Activated CD4-positive, alpha-beta memory T cell treated with anti-CD3 and anti-CD28 coated beads for 36 hours (primary cell): Measurements from ENCODE around the gene THY1. TPM values are rescaled to one million over a fixed set of nuclear protein-coding genes. Genes with fewer than 3 reads are reported as not detected.

ENCODE experiments used
- CTCF ChIA-PET: fragments of 350-600 bp; sonication (Branson Sonifier 250); formaldehyde crosslinking; loops from one replicate; lab custom pipeline; 2021; ENCODE audit warnings: antibody characterized with exemption, inconsistent platforms; lab: Charles Lee
- POLR2A ChIA-PET: fragments of 350-600 bp; sonication (Branson Sonifier 250); formaldehyde crosslinking; loops from one replicate; lab custom pipeline; 2021; ENCODE audit warnings: antibody characterized with exemption; lab: Charles Lee
- DNase-seq: peaks from one replicate; pipeline ENCODE4 v3.0.0-alpha.2; 2020
- H3K27ac Mint-ChIP-seq: one replicate; pipeline ENCODE4 v1.8.0; 2021; ENCODE audit warnings: mixed read lengths
- H3K27me3 Mint-ChIP-seq: one replicate; pipeline ENCODE4 v1.8.0; 2021; ENCODE audit warnings: mixed read lengths
- H3K36me3 Mint-ChIP-seq: one replicate; pipeline ENCODE4 v1.8.0; 2021; ENCODE audit warnings: mixed read lengths
- H3K4me1 Mint-ChIP-seq: one replicate; pipeline ENCODE4 v1.8.0; 2021; ENCODE audit warnings: low read depth, mixed read lengths
- H3K4me3 Mint-ChIP-seq: one replicate; pipeline ENCODE4 v1.8.0; 2021; ENCODE audit warnings: mild to moderate bottlenecking, mixed read lengths
- H3K9me3 Mint-ChIP-seq: one replicate; pipeline ENCODE4 v1.8.0; 2021; ENCODE audit warnings: mixed read lengths
- intact Hi-C: fragments of 100-400 bp; cut with micrococcal nuclease; formaldehyde crosslinking; loops from one replicate; pipeline ENCODE4 v1.15.1; 2023
- total RNA-seq, 2 experiments: library from RNA; stranded (reverse); gene quantifications; one replicate each; pipeline ENCODE4 v1.2.3, GENCODE V29; 2021

THY1 gene
- total RNA-seq, 2 experiments from 2014 or later: 5.4 to 6.9 TPM

DNA sequence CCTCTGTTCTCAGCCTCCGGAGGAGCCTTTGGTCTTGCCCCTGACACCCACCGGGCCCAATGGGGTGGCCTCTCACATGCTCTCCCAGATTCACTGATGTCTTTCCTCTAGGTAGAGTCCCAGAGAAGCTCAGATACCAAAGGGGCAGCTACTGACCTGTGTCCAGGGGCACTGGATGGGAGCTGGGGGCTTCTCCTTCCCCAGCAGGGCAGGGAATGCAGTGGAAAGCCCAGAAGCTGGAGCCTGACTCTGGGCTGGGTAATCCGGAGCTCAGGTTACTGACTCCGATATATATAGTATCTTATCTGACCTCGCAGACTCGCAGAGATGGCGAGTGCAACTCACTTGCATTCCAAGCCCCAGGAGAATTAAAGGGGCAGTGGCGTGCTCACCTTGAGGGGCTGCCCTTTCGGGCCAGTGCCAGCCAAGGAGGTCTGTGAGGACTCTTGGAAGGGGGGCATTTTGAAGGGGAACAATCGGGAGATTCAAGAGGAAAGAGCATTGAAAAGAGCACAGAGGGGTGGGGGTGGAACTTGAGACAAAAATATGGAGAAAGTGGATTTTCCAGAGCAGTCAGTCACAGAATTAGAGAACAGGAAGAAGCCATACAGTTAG is 44.0 kb downstream of the THY1 start:
- intact Hi-C loops: no loop called here

DNA sequence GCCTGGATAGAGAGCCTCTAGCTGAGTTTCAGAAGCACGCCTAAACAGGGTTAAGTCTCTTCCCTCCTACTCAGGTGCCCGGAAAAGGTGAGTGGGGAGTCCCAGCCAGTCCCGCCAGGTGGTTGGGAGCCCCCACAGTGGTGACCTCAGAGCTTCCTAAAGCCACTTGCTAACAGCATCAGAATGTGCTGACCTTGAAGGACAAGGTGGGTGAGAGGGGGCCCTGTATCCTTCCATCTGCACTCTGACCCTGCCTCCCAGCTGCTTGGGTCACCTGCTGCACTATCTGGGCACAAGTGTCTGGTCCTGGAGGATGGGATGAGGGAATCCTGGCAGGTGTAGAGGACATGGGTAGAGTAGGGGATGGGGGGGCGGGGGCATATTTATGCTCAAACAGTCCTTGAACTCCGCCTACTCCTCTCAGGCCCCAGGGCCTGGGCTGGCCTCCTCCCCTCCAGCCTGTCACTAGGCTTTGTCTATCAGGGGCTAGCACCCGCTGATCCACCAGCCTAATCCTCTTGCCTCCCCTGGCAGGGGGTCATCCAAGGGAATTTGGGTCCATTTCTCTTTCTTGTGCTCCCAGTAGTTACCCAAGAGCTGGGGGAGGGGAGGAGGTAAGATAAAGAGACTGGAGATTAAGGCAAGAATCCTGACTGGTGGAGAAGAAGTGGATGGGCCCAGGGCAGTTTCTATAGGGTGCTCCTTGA is 44.9 kb downstream of the THY1 start:
- no peak overlapping the region for H3K4me3 Mint-ChIP-seq
- no peaks in the 10 kb centered on the region for H3K9me3 Mint-ChIP-seq
- POLR2A ChIA-PET: no interaction called here

More for the DNA sequence above, 44.0 kb downstream of the THY1 start:
- Mint-ChIP-seq H3K4me3 (no peak overlapping the region), H3K27ac (no peak overlapping the region), H3K36me3 (no peaks in the 10 kb centered on the region), H3K27me3 (no peaks in the 10 kb centered on the region), H3K9me3 (no peaks in the 10 kb centered on the region), H3K4me1 (peaks cover 11% of the 10 kb centered on the region)
- ChIA-PET CTCF (interaction anchor here (1.0 to 12.5 kb wide), 5 partner anchors 17 to 96 kb away, joined by 3 to 237 read pairs (median 4); no protein-coding TSS in a partner anchor), POLR2A (no interaction called here)
- no peak for DNase-seq

DNA sequence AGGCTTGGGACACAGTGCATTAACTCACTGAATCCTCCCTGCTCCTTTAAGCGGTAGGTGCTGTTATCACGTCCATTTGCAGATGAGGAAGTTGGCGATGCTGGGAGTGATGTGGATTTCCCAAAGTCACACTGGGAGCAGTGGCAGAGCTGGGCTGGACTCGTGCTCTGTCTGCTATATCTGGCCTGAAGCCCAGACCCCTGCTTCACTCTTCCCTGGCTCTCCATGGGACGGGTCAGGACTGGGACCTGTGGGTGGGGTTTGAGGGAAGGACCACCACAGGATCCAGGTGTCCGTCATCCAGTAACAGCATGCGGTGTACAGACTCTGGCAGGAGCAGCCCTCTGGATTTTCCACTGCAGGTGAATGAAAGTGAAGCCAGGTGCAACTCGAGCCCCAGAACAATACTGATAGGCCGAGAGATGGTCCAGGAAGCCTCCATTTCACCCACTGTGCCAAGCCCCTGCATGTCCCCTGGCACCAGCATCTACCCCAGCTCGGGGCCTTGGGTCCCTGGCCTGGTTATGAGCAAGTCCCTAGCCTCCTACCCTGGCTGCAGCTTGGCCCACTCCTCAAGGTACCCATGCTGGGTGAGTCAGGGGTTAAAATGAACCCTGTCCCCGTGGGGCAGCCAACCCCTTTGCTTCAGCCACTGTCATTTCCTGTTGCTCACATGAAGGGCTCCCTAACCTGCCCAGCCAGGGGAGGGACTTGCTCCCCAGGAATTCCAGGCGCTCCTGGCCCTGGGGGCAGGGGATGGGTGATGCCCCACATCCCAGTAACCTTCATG is 45.7 kb downstream of the THY1 start:
- Mint-ChIP-seq H3K36me3 (no peaks in the 10 kb centered on the region), H3K9me3 (no peaks in the 10 kb centered on the region), H3K27ac (no peak overlapping the region), H3K4me1 (peaks cover 18% of the 10 kb centered on the region), H3K4me3 (no peak overlapping the region), H3K27me3 (no peaks in the 10 kb centered on the region)
- CTCF ChIA-PET: interaction anchor here (1.1 to 12.5 kb wide), 5 partner anchors 9 to 97 kb away, joined by 3 to 237 read pairs (median 22); no protein-coding TSS in a partner anchor
- POLR2A ChIA-PET: no interaction called here
- DNase-seq: no peak
- intact Hi-C loops: no loop called here

More for the DNA sequence above, 44.9 kb downstream of the THY1 start:
- Mint-ChIP-seq H3K27me3 (no peaks in the 10 kb centered on the region), H3K4me1 (peaks cover 18% of the 10 kb centered on the region), H3K36me3 (no peaks in the 10 kb centered on the region), H3K27ac (no peak overlapping the region)
- DNase-seq: no peak
- CTCF ChIA-PET: interaction anchor here (1.3 to 12.5 kb wide), 5 partner anchors 10 to 97 kb away, joined by 3 to 237 read pairs (median 6); no protein-coding TSS in a partner anchor
- intact Hi-C loops: no loop called here

DNA sequence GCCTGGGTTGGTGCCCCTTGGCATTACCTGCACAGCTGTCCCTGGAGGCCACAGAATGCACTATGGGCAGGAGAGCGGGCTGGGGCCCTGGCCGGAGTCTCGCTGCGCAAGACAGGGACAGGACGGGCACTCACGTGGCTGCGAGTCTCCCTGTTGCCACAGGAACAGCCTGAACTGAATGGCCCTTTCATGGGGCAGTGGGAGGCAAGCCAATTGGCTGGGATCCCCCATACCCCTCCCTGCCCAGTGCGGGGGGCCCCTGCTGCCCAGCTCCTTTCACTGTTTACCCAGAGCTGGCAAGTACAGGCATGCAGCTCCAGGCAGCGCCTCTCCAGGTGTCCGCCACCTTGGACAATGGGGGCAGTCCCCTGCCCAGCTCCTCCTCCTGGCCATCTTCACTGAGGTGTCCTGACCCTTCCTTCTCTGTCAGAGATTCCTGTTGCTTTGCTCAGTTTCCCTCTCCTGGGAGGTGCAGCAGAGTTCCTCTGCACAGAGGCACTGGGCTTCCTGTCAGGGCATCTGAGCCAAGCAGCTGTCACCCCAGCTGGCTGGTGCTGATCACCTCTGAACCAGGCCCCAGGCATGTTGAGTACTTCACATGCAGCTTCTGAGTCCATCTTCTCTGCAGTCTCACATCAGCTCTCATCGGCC is 46.6 kb downstream of the THY1 start:
- Mint-ChIP-seq H3K4me3 (no peak overlapping the region), H3K27me3 (peaks cover under 1% of the 10 kb centered on the region), H3K27ac (no peak overlapping the region), H3K36me3 (no peaks in the 10 kb centered on the region), H3K4me1 (peaks cover 13% of the 10 kb centered on the region), H3K9me3 (no peaks in the 10 kb centered on the region)
- intact Hi-C loops: no loop called here
- no peak for DNase-seq
- ChIA-PET POLR2A (no interaction called here), CTCF (interaction anchor here (0.7 to 12.5 kb wide), 6 partner anchors 8 to 100 kb away, joined by 3 to 237 read pairs (median 14); no protein-coding TSS in a partner anchor)

DNA sequence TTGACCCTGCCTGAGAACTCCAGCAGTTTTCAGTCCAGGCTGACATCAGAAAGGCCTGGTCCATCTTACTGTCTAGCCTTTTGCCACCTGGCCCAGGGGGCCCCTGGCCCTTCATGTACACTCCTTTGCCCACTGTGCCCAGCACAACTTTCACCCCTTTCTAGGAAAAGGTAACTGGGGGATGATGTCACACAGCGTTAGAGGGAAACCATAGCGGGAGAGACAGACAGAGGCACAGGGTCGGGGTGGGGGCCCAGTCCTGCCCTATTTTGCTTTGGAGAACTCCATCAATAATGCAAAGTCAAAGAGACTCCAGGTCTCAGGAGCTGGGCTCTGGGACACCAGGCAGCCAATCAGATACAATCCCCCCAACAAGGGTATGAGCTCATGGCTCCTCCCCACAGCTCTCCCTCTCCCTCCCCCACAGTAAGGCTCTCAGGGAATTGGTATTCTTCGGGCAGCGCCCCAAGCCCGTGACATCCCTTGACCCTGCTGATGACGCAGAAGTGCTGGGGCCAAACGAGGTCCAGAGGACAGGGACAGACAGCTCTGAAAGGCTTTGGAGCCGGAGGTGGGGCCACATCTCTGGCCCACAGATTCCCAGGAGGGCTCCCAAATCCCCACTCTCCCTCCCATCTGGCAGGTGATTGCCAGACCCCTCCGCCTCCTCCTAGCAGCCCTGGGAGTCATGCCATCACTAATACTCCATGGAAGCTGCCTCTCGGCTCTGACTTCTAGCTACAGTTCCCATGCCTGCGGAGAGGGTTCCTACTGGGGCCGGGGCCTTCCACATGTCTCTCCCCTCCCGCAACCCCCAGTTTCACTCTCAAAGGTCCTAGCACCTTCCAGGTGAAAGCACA is 47.4 kb downstream of the THY1 start:
- H3K27ac Mint-ChIP-seq: no peak overlapping the region
- H3K4me1 Mint-ChIP-seq: peaks cover 8% of the 10 kb centered on the region
- no peak overlapping the region for H3K4me3 Mint-ChIP-seq
- ChIA-PET POLR2A (no interaction called here), CTCF (interaction anchor here (1.1 to 12.5 kb wide), 8 partner anchors 7 to 153 kb away, joined by 3 to 237 read pairs (median 28); partner anchors contain the start of gene USP2)
- no peak for DNase-seq
- no peaks in the 10 kb centered on the region for H3K9me3 Mint-ChIP-seq
- peaks cover 1% of the 10 kb centered on the region for H3K27me3 Mint-ChIP-seq
- intact Hi-C loops: no loop called here
- H3K36me3 Mint-ChIP-seq: no peaks in the 10 kb centered on the region

DNA sequence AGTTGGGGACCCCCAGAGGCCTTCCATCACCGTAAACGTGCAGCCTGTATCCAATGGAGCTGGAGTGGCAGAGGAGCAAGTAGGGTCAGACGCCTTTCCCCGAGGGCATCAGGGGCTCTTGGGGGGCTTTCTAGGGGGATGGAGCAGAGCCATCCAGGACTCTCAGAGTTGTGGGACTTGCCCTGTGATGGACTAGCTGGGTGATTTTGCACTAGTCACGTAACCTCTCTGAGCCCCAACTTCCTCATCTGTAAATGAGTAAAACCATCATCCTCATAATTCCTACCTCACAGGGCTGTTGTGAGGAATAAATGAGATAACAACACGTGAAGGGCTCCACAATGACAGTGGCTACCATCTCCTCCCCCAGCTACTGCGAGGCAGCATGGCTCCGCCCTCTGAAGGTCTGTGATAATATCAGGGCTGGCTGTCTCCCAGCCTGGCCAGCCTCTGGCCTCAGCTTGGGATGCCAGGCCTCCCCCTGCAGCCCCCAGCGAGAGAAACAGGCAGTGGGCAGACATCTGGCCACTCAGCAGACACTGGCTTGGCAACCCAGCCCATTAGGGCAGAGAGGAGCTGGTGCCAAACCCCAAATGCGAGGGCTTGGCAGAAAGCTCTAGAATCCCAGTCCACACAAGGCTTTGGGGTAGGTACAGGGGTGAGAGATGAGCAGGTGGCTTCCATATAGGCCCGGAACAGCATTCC is 48.2 kb downstream of the THY1 start:
- intact Hi-C loops: loop anchor here (1.0 kb wide), 1 partner anchor 18 kb away; no protein-coding TSS in a partner anchor
- no peak overlapping the region for H3K4me3 Mint-ChIP-seq
- ChIA-PET POLR2A (interaction anchor here (0.6 to 0.8 kb wide), 2 partner anchors 10 to 328 kb away, joined by 3 read pairs; no protein-coding TSS in a partner anchor), CTCF (interaction anchor here (0.9 to 12.5 kb wide), 14 partner anchors 8 to 154 kb away, joined by 3 to 237 read pairs (median 4); partner anchors contain the start of gene USP2)
- H3K27me3 Mint-ChIP-seq: peaks cover 1% of the 10 kb centered on the region
- no peak for DNase-seq
- H3K36me3 Mint-ChIP-seq: no peaks in the 10 kb centered on the region
- H3K9me3 Mint-ChIP-seq: no peaks in the 10 kb centered on the region
- H3K27ac Mint-ChIP-seq: no peak overlapping the region
- peaks cover 8% of the 10 kb centered on the region for H3K4me1 Mint-ChIP-seq

DNA sequence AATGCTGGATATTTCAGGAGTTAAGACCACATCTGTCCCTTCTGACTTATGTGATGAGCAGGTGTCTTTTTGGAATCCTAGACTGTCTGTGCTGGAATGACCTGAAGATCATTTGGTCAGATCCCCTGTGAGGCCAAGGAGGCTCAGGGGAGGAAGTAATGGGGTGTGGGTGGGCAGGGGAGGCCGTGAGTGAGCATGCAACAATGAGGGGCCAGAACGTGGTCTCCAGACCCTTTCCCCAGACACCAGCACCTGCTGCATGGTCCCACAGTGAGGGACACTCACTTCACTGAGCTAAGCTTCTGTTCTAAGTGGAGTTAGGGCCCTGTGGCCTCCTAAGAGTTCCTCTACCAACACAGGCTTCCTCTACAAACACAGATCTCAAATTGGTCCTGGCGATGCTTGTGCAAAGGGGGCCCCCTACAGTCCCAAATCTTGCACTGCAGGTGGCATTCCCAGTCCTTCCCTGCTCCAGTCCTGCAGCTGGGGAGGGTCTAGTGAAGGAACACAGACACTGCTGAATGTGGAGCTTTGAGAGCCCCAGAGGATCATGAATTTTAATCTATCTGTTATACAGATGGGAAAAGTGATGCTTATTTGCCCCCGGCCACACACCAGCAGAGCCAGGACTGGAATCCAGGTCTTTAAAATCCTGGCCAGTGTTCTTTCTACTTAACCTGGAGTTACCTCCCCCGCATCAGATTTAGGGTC is 48.9 kb downstream of the THY1 start:
- H3K27ac Mint-ChIP-seq: no peak overlapping the region

DNA sequence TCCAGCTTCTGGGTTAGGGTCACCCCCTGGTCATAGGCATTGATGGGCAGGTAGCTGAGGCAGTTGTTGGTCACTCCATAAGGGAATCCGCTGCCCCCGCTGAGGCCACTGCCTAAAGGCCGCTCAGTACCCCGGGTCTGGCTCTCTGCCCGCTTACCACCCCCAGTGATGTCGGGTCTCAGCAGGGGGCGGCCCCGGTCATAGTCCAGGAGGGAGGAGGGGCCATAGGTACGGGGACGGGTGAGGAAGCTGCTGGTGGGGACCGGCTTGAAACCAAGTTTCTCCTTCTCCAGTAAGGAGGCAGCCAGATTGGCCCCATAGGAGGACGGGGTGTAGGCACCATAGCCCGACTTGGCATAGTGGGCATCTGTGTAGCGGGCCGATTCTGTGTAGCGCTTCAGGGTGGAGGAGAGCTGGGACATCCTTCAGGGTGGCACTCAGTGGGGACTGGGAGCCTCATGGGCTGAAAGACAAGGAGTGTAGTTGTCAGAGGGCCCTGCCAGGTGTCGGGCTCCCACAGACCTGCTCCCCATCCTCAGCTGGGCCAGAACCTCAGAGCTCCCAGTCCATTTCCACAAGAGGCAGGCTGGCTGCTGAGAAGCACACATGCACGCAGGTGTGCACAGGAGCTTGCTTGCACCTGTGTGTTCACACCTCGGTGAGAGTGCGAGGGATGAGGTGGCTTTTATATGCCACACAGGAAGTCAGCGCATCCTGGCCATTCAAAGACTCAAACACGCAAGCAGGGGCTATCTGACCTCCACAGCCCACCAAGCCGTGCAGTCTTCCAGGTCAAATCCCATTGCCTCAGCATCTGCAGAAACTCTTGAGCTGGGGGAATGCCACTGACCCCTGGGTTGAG is 49.7 kb downstream of the THY1 start:
- intact Hi-C loops: no loop called here
- no peaks in the 10 kb centered on the region for H3K36me3 Mint-ChIP-seq
- no peaks in the 10 kb centered on the region for H3K9me3 Mint-ChIP-seq
- peaks cover 8% of the 10 kb centered on the region for H3K4me1 Mint-ChIP-seq
- CTCF ChIA-PET: interaction anchor here (0.7 to 12.5 kb wide), 13 partner anchors 9 to 168 kb away, joined by 3 to 237 read pairs (median 5); partner anchors contain the start of genes CBL and USP2
- POLR2A ChIA-PET: interaction anchor here (0.8 kb wide), 1 partner anchor 9 kb away, joined by 3 read pairs; no protein-coding TSS in a partner anchor
- H3K4me3 Mint-ChIP-seq: no peak overlapping the region
- no peak overlapping the region for H3K27ac Mint-ChIP-seq
- no peak for DNase-seq
- peaks cover 3% of the 10 kb centered on the region for H3K27me3 Mint-ChIP-seq

More for the DNA sequence above, 48.9 kb downstream of the THY1 start:
- no peaks in the 10 kb centered on the region for H3K36me3 Mint-ChIP-seq
- H3K4me1 Mint-ChIP-seq: peaks cover 8% of the 10 kb centered on the region
- H3K9me3 Mint-ChIP-seq: no peaks in the 10 kb centered on the region
- peak; percentile 73 for DNase-seq
- H3K4me3 Mint-ChIP-seq: no peak overlapping the region
- intact Hi-C loops: loop anchor here (1.0 kb wide), 1 partner anchor 18 kb away; no protein-coding TSS in a partner anchor
- ChIA-PET CTCF (interaction anchor here (0.9 to 12.5 kb wide), 15 partner anchors 9 to 103 kb away, joined by 3 to 237 read pairs (median 4); partner anchors contain the start of gene USP2), POLR2A (interaction anchor here (0.6 to 0.8 kb wide), 2 partner anchors 10 to 328 kb away, joined by 3 read pairs; no protein-coding TSS in a partner anchor)
- H3K27me3 Mint-ChIP-seq: peaks cover 1% of the 10 kb centered on the region
